Smooth muscle cell of the umbilical artery (primary cell): ENCODE data around the gene C14orf39. TPM values are rescaled to one million over a fixed set of nuclear protein-coding genes. Genes with fewer than 3 reads are reported as not detected.

Source experiments
- total RNA-seq: library from RNA; depleted of rRNA; stranded (reverse); fragments of >200 nt; gene quantifications from 2 replicates; pipeline ENCODE4 v1.2.3, GENCODE V29; 2014

C14orf39 gene, protein sequence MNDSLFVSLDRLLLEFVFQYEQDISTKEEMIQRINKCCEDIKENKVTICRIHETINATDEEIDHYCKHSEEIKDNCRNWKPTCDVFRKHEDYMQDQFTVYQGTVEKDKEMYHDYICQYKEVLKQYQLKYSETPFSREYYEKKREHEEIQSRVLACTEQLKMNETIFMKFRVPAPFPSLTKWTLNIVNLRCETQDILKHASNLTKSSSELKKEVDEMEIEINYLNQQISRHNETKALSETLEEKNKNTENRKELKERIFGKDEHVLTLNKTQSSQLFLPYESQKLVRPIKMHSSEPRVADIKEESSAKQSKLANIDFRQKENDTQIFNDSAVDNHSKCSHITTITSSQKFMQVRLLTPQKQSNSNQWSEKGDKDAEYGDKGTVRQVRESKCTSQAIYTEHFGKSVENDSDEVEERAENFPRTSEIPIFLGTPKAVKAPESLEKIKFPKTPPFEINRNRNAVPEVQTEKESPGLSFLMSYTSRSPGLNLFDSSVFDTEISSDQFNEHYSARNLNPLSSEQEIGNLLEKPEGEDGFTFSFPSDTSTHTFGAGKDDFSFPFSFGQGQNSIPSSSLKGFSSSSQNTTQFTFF
- 0.05 TPM in 1 of 2 replicates, not detected in the other for total RNA-seq

GRCh38 chr14:60485598-60486251 lies at the start of gene C14orf39:
Gene C14orf39, minus strand, starts transcription at chr14:60486063. Its CDS starts 985 bp downstream, at chr14:60485078.

DNA sequence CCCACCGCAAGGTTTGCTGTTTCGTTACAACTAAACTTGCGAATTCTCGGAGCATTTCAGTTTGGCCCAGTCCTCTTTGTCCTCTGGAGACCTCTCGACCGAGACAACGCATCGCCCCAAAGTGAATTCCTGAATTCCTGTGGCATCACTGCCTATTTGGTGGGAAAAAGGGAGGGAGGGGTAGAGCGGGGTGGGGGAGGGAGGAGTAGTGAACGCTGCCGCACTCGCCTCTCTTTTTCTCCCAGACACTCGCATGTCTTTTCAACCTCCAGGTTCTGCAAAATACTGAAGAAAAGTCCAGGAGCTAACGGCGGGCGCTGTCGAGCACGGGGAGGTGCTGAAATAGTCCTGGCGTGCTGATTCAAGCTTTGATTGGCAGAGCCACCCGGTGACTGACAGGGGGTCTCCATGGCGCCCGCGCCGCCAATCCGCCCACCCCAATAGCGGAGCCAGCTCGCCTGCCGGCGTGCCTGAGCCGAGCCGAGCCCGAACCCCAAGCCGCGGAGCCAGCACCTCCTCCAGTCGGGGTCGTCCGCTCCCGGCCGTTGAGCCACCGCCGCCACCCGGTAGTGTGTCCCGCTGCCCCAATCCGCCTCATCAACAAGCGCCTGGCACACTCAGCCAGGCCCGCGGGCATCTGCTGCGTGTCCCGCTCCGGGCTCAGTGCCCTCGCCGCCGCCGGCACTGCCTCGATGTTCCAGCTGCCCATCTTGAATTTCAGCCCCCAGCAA lies 23.0 kb upstream of the C14orf39 start, which contains the start of gene SIX6:
Gene SIX6, plus strand, starts transcription at position 440 of the 731 bp plus-strand sequence. Its CDS starts 253 bp downstream, at position 693.

Other genes with a start within 250 kb of the C14orf39 start
- 22.9 and 43.4 TPM in 2 replicates for gene PPM1A, start 236.8 kb downstream of the C14orf39 start, total RNA-seq
- gene SIX6, start 23.1 kb upstream of the C14orf39 start, total RNA-seq: not detected in 2 replicates
- 0.05 TPM in 1 of 2 replicates, not detected in the other for gene SIX1, start 163.4 kb upstream of the C14orf39 start, total RNA-seq
- gene SIX4, start 238.3 kb upstream of the C14orf39 start, total RNA-seq: 5.3 and 12.3 TPM in 2 replicates
- gene MNAT1, start 248.7 kb upstream of the C14orf39 start, total RNA-seq: 37.1 and 57.3 TPM in 2 replicates